GM19025 (cell line): ENCODE measurements around the gene TNKS1BP1.
"Not testable (repeated sequence)": the region's sequence is repeated elsewhere in the genome, so short reads cannot be mapped to it uniquely, and the experiment has no call there.

Source experiments
- ATAC-seq: cut with Tn5 transposase; IDR thresholded peaks from one replicate; pipeline ENCODE4 v1.9.1; 2021; ENCODE audit warnings: mild to moderate bottlenecking, low read depth, moderate library complexity; ENCODE audit not compliant: unreplicated experiment

Gene TNKS1BP1

DNA sequence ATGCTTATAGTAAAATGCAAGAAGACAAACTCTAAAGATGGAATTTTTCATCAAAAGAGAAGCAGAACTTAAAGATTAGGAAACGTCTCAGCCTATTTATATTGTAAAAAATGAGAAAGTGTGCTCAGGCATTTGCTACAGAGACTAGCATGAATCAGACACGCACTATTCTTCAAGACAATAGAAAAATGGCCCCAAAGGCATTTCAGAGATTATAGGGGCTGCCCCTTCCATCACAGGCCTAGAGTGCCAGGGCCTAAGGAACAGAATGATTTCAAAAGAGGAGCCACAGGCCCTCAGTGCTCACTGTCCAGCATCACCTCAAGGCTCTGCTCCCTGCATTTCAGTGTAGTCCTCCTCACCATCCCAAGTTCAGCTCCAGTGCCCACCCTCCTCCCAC is 27.5 kb downstream of the TNKS1BP1 start:
- ATAC-seq = no peak

DNA sequence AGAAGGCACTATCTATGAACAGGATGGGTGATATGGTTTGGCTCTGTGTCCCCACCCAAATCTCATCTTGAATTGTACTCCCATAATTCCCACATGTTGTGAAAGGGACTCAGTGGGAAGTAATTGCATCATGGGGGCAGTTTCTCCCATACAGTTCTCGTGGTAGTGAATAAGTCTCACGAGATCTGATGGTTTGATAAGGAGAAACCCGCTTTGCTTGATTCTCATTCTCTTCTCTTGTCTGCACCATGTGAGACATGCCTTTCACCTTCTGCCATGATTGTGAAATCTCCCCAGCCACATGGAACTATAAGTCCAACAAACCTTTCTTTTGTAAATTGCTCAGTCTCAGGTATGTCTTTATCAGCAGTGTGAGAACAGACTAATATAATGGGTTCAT is 28.5 kb downstream of the TNKS1BP1 start:
- not testable (repeated sequence) for ATAC-seq

DNA sequence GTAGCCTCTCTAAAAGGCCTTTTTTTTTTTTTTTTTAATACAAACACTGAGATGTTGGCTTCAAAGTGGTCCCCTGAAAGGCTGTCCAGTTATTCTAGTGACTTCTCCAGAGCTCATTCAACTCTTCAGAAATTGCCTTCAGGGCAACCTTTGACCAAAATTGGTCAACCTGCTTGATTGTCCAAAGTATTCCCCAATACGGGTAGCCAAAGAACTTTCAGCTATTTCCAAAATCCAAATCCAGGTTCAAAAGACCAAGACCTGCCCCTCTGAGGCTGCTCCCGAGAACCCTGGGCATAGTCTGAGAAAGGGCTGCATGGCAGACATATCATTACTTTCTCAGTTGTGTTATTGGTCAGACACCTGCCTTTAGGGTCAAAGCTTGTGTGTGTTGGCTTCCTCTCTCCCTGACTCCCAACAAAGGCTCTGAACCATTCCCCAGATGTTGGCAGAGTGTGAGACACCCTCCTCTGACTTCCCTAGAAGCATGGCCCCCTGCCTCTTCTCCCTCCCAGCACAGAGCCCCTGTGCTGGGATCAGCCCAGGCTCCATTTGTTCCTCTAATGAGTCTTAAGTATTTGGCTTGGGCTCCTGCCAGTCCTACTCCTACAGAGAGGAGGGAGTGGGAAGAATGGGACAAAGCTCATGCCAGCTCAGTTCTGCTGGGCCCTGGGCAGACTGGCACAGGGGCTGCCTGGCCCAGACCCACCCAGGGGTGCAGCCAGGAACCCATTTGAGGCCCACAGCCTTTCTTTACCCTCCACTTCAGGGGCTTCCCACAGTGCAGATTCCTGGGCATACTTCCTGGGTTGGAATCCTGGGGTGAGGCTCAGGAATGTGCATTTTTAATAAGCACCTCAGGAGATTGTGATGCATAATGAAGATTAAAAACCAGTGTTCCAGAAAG is 30.3 kb downstream of the TNKS1BP1 start:
- ATAC-seq = no peak

DNA sequence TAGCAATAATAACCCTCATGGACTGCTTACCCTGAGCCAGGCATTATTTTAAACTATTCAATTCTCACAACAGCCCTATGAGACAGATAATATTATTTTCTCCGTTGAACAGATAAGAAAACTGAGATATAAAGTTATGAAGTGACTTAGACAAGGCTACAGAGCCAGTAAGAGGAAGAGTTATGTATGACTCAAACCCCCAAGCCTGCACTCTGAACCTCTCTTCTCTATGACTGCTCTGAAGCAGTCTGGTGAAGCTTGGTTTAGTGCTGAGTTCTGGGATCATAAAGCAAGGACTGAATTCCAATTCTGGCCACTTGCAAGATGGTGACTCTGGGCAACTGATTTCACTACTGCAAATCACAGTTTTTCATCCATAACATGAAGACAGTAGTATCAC is 34.5 kb downstream of the TNKS1BP1 start:
- ATAC-seq = no peak

DNA sequence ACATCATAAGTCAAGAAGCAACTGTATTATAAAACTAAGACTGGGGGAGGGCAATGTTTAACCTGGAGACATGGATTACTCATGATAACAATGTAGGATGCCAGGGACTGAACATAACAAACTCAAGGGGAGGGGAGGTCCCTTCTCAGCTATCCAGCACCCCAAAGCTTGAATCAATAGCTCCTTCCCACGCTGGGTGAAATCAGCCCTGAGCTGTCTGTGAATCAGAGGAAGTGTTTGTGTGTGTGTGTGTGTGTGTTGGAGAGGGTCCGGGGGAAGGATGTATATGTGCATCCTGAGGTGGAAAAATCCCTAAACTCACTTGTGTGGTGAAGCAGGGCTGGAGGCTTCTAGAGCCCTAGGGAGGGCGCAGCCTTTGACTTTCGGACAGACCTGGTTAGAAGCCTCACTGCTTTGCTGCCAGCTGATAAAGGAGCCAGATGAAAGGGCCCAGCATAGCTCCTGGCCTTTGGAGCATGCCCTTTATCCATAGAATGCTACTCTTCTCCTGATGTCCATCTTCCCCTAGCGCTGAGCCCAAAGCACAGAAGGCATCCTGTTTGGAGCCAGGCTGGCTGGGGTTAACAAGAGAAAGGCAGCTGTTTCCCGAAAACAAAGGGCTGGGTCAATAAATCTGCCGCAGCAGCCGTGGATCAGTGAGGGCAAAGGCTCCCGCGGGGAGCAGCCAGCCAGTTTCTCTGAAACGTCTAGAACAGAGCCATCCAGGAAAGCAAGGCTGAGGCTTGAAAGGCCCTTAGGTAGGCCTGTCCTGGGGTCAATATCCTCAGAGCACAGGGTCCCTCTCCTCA is 35.8 kb downstream of the TNKS1BP1 start:
- no peak for ATAC-seq

DNA sequence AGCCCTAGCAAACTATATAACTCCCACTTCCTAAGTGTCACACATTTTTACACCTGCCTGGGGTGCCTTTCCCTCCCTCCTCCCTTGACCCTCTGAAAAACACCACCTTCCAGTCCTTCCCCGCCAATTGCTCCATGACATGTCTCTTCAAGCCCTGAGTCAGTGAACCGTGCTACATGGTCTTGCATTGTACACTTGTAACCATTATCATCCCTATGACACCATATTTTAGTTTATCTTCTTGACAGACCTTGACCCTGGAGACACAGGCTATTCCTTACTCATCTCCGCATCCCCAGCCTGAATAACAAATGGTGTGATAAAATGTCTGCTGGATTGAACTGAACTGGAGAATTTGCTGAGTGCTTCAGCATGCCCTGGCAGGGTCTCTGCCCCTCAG is 36.9 kb downstream of the TNKS1BP1 start:
- ATAC-seq = no peak

DNA sequence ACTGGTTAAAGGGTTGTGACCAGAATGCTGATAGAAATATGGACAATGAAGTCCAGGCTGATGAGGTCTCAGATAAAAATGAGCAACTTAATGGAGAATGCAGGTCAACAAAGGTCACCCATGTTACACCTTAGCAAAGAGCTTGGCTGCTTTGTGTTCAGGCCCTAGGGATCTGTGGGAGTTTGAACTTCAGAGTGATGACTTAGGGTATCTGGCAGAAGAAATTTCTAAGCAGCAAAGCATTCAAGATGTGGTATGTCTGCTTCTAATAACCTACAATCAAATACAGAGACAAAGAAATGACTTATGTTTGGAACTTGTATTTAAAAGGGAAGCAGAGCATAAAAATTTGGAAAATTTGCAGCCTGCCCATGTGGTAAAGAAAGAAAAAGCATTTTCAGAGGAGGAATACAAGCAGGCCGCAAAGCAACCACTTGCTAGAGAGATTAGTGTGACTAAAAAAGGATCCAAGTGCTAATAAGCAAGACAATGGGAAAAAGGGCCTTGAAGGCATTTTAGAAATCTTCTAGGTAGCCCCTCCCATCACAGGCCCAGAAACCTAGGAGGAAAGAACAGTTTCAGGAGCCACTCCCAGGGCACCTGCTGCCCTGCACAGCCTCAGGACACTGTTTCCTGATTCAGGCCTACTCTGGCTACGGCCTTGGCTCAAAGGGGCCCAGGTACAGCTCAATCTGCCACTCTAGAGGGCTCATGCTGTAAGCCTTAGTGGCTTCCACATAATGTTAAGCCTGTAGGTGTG is 41.3 kb downstream of the TNKS1BP1 start:
- no peak for ATAC-seq

DNA sequence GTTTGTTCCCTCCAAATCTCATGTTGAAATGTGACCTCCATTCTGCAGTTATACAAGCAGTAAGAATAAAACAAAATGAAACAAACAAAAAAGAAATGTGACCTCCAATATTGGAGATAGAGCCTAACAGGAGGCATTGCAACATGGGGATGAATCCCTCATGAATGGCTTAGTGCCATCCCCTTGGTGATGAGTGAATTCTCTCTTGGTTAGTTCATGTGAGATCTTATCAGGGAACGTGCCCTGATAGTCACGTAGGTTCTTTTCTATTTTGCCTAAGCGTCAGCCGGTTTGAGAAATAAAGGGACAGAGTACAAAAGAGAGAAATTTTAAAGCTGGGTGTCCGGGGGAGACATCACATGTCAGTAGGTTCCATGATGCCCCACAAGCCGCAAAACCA is 43.2 kb downstream of the TNKS1BP1 start:
- ATAC-seq = not testable (repeated sequence)

DNA sequence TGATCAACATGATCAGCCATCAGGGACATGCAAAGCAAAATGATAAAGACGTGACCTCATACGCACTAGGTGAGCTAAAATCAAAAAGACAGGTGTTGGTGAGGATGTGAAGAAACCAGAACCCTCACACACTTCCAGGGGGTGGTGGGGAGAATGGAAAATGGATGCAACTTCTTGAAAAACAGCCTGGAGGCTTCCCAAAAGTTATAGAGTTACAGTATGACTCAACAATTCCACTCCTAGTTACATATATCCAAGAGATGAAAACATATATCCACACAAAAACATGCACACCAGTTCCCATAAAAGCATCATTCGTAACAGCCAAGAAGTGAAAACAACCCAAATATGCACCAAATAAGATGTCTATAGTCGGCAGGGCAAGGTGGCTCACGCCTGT is 45.6 kb downstream of the TNKS1BP1 start:
- no peak for ATAC-seq

DNA sequence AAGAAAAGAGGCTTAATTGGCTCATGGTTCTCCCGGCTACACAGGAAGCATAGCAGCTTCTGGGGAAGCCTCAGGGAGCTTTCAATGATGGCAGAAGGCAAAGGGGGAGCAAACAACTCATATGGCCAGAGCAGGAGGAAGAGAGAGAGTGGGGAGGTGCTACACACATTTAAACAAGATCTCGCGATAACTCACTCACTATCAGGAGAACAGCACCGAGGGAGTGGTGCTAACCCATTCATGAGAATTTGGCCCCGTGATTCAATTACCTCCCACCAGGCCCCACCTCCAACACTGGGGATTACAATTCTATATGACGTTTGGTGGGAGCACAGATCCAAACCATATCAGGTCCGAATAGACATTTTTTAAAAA is 46.0 kb downstream of the TNKS1BP1 start:
- ATAC-seq = no peak

DNA sequence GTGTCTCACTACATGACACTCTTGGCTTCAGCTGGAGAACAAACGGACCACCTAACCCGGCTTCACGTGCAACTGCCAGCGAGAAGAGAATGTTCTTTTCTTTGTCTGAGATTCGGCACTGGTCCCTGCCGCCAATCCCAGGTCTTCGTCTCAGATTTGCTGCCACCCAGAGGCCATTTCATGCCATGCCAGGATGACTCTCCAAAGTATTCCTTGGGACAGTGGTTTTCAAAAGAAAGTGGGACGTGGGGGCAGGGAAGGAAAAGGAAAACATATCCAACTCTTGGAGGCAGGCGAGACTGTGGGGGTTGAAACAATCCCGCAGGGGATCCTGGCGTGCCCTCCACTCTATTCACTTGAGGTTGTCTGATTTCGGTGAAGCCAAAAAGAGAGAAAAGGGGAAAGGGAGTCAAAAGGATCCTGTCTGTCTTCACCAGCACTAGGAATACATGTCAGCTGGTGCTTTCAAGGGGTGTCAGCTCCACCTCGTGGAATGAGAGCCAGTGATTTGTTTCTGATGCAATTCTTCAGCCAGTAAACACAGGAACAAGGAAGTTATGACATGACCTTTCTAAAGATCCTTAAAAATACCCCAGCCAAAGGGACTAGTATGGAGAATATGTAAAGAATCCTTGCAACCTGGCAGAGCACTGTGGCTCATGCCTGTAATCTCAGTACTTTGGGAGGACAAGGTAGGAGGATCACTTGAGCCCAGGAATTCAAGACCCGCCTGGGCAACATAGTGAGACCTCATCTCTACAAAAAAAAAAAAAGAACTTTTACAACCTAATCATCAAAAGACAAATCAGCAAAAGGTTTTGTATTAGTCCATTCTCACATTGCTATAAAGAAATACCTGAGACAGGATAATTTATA is 46.7 kb downstream of the TNKS1BP1 start:
- peak; percentile 71 for ATAC-seq

DNA sequence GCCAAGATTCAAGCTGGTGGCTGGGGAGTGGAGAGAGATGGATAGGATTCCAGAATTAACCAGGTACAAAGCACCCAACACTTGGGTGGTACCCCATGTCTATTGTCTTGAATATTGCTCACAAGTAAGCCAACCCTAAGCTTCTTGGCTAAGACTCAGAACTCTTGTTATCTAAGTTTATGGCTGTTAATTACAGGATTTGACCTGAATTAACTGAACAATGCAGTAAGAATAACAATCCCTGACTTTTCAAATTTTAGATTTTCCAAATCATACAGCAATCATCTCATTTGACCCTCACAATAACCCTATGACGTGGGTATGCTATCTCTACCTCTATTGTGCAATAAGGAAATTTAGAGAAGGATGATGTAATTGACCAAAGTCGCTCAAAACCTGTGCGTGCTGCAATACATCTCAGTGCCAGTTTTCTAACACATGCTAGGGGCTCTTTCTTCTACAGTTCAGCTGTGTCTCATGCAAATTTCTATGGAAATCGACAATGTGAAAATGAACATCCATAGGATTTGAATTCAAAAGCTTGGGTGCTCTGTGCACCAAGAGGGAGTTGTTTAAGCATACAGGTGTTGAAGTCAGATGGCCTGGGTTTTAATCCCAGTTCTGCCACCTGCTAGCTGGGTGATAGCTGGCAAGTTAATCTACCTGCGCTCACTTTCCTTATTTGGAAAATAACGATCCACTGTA is 47.6 kb downstream of the TNKS1BP1 start:
- ATAC-seq = no peak

DNA sequence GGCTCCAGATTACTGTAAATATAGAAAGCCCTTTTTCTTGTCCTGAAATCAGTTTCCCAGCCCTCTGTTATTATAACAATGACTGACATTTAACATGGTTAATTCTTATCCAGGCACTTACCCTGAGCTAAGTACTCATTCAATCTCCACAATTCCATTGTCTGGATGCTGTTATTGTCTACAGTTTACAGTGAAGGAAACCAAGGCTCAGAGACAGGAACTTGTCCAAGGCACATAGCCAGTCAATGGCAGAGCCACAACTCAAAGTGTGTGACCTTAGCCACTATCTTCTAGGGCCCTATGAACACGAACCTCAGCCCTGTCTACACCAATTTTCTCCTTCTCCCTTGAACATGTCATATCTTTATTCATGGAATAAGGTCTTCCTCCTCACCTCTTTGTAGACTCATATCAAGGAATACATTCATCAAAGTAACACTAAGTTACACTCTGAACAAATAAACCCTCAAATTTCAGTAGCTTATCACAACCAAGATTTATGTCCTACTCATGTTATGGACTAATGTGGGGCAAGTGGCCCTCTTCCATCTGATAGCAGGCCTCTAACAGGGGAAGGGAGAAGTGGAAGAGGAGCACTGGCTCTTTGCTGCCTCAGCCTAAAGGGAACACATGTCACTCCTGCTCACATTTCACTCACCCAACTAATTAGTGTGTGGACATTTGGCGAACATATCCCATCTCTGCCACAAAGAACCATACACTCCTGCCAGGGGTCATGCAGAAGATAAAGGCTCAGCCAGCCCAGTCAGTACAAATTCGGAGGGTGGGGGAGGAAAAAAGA is 48.4 kb downstream of the TNKS1BP1 start:
- ATAC-seq = no peak

DNA sequence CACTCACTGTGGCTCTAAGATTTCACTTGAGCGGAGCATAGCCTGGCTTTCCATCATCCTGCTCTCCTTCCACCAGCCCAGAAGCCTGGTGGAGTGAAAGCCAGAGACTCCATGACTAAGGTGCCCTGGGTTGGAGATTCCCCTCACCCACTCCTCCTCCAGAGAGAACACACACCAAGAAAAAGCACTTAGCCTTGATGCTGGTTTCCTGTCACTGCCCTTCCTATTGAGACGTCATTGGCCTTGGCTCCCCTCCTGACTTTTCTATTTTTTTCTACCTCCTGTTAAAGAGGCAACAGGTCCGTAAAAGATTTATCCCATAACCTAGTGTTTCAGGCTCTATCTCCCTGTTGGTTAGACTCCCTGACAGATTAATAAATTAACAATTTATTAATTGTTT is 49.2 kb downstream of the TNKS1BP1 start:
- ATAC-seq = no peak

DNA sequence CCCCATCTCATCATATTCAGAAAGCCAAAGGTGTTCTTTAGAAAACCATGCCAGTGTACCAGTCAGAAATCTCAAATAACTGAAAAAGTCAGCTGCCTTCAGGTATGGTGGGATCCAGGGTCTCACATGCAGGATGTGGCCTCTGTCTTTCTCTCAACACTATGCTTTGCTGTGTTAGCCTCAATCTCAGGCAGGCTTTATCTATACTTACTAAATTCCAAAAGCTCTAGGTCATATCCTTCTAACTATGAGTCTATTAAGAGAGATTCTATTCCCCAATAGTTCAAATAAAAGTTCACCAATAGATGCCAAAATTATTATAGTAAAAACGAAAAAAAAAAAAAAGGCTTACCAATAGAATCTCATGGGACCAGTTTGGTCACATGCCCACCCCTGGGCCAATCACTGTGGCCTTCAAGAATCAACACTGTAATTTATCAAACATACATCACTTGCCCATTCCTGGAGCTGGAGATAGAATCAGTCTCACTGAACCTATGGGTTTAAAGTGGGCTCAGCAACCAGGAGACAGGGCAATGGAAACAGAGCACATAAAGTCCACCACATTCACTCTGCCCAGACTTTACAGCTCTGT is 49.8 kb downstream of the TNKS1BP1 start:
- ATAC-seq = no peak

DNA sequence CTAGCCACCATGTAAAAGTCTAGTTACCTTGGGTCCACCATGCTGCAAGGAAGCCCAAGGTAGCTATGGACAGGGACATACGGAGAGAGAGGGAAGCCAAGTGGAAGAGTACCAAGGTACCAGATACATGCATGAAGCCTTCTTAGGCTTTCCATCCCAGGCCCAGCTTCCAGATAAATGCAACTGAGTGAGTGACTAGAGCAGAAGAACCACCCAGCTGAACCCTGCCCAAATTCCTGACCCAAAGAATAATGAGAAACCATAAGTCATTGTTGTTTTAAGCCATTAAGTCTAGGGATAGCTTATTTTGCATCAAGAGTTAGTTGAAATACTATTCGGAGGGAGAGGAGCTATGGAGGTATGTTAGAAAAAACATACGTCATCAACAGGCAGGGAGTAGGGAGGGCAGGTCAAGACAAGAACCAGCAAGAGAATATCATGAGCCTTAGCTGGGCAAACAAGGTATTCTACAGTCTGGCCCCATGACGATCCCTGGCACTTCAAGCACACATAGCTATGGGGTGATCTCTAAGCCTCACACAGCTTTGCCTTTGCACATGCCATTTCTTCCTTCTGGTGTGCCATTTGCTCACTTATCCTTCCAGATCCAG is 51.2 kb downstream of the TNKS1BP1 start:
- no peak for ATAC-seq

DNA sequence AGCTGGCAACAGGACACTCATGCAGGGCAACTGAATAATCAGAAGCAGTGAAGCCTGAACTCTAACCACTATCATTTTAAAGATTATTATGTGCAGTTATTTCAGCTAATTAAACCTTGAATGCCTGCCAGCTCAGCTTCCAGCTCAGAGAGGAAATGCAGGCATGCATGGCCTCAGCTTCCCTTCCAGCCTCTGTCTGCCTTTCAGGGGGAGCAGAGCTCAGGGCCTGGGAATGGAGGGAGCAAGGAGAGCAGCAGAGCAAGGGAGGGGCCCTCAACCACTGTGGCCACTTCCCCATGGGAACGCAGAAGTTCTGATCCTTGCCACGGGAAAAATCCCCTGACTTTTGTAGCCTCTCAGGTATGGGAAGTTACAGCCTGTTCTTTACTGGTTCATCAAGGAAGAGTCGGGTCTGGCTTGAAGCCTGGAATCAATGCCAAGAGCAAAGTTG is 55.2 kb downstream of the TNKS1BP1 start:
- no peak for ATAC-seq

DNA sequence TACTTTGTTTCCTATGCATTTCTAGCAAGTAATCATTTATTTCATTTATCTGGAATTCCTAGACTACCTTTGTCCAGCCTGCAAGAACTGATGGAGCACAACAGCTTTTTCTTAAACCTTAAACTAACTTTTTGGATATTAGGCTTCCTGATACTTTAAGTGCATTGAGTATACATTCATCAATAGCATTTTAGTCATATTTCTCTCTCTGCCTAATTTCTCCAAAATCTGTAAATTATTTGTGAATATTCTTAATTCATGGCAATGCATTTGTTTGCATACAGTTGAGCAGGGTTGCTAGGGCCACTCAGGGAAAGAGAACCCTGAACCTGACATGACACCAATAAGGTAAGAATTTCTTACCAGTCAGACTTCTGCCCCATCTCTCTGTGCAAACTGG is 58.6 kb downstream of the TNKS1BP1 start:
- no peak for ATAC-seq
